GM12865 (cell line): Measurements from ENCODE around the gene AGTPBP1.
A peak's percentile ranks its signal among the peaks of the same experiment; 100 is the strongest.

Experiments used
- DNase-seq: peaks from one replicate; pipeline ENCODE4 v3.0.0; 2010; ENCODE audit warnings: low read depth
- H3K4me3 ChIP-seq: 2 replicates; pipeline ENCODE4 v1.5.1; 2011; ENCODE audit warnings: mild to moderate bottlenecking, low read depth, low read length, control low read depth
- TF ChIP-seq, protein P1 (sequence below): IDR thresholded peaks from 2 replicates; pipeline ENCODE4 v1.5.1; 2011; ENCODE audit warnings: low read length, control low read depth, low read depth, inconsistent platforms; ENCODE audit not compliant: insufficient read depth; ENCODE audit errors: missing control alignments

AGTPBP1 gene

GRCh38 chr9:85716031-85716877 lies 25.5 kb downstream of the AGTPBP1 start:
- TF ChIP-seq, protein P1, sequence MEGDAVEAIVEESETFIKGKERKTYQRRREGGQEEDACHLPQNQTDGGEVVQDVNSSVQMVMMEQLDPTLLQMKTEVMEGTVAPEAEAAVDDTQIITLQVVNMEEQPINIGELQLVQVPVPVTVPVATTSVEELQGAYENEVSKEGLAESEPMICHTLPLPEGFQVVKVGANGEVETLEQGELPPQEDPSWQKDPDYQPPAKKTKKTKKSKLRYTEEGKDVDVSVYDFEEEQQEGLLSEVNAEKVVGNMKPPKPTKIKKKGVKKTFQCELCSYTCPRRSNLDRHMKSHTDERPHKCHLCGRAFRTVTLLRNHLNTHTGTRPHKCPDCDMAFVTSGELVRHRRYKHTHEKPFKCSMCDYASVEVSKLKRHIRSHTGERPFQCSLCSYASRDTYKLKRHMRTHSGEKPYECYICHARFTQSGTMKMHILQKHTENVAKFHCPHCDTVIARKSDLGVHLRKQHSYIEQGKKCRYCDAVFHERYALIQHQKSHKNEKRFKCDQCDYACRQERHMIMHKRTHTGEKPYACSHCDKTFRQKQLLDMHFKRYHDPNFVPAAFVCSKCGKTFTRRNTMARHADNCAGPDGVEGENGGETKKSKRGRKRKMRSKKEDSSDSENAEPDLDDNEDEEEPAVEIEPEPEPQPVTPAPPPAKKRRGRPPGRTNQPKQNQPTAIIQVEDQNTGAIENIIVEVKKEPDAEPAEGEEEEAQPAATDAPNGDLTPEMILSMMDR, result peak; percentile 43
- peak; percentile 46 for DNase-seq
- H3K4me3 ChIP-seq, result peak overlapping the region; percentile 10; the same call in 1 of the 2 replicates

GRCh38 chr9:85715587-85715986 lies 26.2 kb downstream of the AGTPBP1 start:
- no peak overlapping the region for H3K4me3 ChIP-seq
- peak; percentile 72 for DNase-seq
- TF ChIP-seq, protein P1, result no peak

- DNase-seq, result no peak
- H3K4me3 ChIP-seq, result no peak overlapping the region
- TF ChIP-seq, protein P1, result no peak
Observed at GRCh38 chr9:85713897-85714296, 27.9 kb downstream of the AGTPBP1 start.

DNA sequence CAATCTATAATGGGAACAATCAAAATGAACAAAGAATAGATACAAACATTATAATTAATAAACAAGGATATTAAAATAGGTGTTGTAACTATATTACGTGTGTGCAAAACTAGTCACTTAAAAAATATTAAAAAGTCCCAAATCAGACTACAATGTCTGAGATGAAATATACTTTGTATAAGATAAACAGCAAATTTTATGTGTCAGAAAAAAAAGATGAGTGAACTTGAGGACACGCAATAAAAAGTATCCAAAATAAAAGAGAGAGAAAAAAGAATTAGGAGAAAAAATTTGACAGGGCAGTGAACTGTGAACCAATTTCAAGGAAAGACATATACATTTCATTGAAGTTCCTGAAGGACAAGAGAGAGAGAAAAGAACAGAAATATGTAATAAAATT lies 37.0 kb downstream of the AGTPBP1 start:
- TF ChIP-seq, protein P1, result no peak
- H3K4me3 ChIP-seq, result no peak overlapping the region
- DNase-seq, result no peak

DNA sequence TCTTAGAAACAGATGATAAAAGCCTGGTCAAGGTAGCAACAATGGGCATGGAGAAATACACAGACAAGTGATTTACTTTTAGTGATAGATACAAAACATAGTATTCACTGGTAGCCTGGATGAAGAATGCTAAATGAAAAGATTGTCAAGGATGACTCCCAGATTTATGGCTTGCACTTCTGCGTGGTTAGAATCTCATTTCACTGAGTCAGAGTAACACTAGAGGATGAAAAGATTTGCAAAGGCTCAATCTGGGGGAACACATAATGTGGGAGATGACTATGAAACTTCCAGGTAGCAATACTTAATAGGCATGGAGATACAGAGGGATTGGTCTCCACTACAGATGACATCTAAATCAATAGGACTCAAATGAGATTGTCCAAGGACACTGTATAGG lies 38.4 kb downstream of the AGTPBP1 start:
- TF ChIP-seq, protein P1, result no peak
- H3K4me3 ChIP-seq, result no peak overlapping the region
- no peak for DNase-seq

DNA sequence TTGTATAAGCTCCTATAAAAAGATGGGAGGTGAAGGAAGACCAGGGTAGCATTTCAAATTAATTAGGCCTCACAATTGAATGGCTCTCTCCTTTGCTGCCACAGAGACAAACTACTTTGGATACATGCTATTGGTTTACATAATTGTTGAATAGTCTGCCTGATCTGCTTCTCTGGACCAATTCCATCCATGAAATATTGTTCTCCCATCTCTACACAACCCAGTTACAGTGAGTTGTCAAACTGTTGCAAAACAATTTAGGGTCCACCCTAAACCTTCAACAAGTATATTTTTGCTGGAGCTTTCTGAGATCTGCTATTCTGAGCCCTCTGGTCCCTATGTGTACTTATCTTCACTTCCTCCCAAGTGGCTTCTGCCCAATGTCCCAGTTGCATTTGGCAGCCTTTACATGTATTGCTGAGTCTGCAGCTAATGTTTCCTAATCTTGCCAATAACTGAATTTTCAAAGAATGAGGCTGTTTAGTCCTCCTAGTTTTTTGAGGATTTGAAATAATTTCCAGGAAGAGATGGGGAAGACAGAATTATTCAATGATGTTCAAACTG lies 38.9 kb downstream of the AGTPBP1 start:
- no peak for DNase-seq
- TF ChIP-seq, protein P1, result no peak
- no peak overlapping the region for H3K4me3 ChIP-seq
